Measurements from ENCODE around the gene ASB9.
"Not testable (repeated sequence)": the region's sequence is repeated elsewhere in the genome, so short reads cannot be mapped to it uniquely, and the experiment has no call there.

Gene ASB9

DNA sequence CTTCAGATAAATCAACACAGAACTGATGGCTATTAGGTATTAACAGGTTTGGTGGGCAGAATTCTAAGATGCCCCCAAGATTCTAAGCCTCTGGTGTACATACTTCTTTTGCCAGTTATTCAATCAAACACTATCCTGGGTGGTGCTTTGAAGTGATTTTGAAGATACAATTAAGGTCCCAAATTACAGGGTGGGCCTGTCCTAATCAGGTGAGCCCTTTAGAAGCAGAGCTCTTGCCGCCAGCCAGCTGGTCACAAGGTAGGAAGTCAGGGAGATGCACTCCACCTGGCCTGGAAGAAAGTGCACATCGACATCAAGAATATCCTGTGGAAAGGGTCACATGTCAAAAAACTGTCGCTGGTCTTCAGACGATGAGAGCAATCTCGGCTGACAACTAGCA lies 29.5 kb downstream of the ASB9 start:
- no peak for DNase-seq

DNA sequence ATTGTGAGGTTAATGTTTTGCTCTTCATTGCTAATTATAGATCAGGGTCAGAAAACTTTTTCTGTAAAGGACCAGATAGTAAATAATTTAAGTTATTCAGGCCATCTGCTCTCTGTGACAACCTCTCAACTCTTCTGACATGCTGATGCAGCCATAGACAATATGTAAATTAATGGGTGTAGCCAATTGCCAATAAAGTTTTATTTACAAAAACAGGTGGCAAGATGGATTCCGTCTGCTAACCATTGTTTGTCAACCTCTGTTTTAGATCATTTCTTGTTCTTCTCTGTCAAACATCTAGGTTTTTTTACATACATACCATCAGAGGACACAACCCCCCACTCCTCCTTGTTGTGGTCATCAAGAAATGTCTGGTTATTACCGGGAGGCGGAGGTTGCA lies 33.7 kb downstream of the ASB9 start:
- DNase-seq = no peak

DNA sequence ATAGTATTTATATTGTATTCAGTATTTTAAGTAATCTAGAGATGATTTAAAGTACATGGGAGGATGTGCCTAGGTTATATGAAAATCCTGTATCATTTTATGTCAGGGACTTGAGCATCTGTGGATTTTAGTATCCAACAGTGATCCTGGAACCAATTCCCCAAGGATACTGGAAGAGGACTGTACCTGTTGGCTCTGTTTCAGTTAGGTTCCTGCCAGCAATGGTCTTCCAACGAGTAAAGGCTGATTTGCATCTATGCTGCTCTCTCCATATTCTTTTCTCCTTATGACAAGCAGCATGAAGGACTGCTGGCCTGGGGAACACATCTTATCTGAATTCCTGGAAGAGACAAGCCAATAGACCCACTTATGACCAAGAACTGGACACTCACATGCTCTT lies 34.9 kb downstream of the ASB9 start:
- DNase-seq = no peak

DNA sequence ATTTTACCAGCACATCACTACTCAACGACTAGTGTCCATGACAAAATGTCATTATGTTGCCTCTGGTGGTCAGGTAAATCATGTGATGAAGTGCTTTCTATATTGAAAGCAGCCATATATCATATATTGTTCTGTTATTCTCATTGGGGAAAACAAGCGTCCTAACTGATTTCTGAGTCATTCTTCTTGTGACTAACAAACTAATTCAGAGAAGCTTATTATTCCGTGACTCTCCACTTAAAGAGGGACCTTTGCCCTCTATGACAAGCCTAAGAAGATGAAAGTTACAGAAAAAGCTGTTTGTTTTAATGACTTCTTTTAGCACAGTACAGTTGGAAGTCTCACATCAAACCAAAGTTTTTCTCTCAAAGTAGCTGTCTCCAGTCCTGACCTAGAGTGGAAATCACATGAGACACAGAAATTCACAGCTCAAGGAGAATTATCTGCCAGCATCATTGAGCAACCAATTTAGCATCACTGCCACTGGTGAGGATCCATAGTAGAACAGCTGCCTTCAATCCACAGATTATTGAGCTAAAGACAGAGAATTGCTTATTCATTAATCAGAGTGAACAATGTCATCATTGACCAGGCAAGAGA lies 36.4 kb downstream of the ASB9 start:
- no peak for DNase-seq

DNA sequence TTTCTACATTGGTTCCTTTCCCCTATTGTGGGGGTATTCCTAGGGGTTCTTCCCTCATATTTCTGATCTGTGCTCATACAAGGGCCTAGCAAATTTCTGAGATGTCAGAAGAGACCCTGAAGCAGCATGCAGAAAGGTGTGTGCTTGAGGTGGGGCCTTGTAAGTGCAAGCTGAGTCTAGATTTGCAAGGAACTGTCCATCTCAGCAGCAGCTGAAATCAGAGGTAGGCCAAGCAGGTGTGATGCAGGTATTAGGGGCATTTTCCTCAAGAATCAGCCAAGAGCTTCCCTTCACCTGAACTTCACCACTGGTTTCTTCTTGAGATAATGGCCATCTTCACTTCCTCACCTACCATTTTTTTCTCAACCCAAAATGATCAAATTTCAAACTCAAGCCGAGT lies 45.1 kb downstream of the ASB9 start:
- DNase-seq = no peak

DNA sequence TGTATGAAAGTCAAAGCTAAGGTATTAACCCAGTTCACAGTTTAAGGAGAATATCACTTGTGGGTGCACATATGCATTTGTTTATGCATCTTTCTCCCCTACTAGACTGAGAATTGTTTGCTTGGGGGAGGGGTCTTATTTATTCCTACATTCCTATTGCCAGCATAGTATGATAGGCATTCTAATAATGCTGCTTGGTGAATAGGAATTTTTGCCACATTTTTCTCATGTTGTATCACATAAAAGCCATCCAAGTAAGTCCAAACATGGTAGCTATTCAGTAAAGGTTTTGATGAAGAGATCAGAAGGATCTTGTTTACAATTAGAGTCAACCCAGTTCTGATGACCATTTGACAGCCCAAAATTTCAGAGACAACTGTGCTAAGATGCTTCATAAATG lies 48.6 kb downstream of the ASB9 start:
- DNase-seq = no peak

DNA sequence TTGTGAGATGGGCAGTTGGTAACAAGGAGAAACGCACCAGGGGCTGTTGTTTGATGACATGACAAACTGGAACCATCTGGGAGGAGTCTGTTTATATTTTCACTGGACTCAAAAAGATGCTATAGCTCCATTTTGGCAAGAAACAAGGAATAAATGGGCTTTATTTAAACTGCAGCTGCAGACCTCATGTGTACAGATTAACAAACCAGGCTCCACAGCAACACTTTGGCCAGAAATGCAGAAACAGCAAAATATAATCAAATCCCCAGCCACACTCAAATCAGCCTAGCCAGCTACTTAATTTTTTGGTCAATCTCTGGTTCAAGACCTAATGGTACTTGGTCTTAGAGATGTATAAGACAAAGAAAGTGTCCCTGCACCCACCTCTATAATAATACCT lies 52.7 kb downstream of the ASB9 start:
- no peak for DNase-seq

DNA sequence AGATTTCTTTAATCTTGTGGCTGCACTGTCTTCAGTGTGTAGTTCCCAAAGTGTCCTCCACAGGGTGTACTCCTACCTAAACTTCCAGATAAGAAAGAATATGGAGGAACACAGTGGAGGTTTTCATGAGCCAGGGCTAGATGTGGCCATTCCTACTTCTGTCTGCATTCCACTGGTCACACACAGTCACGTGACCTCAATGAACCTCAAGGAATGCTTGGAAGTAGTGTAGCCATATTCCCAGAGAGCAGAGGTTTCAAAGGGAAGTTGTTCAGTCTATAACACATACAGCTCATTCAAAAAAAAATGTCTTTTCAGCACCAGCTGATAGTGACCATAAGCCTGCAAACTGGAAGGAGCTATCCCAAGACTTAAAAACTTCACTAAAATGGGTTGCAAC lies 53.6 kb downstream of the ASB9 start:
- DNase-seq = no peak

DNA sequence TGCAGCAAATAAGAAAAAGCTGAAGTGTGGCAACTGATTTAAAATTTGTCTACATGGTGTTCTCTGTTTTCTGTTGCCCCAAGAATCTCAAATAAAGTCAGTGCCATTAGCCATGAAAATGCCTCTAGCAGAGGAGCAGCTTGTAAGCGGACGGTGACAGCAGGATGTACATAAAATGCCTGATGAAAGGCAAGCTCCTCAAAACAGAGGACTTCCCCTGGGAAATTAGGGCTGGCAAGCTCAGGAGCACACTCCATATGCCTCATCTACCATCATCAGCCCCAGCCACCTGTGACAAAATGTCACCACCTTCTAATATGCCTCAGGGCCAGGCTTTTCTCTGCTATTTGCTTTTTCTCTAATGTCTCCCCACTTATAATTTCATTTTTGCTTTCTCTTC lies 54.5 kb downstream of the ASB9 start:
- no peak for DNase-seq

DNA sequence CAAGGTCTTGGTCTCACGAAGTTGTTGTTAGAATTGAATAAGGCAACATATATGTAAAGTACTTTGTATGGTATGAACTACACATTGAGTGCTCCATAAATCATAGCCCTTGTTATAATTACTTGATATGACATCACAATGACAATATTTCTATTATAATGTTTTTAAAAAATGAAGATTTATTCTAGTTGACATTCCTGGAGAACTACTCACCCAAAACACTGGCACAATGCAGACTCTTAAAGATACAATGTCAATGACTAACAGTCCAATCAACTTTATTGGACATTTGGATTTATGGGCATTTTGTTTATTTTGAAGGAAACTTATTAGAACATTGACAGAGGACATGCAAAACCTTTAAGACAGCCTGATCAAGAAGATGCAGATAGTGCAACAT lies 55.3 kb downstream of the ASB9 start:
- no peak for DNase-seq

DNA sequence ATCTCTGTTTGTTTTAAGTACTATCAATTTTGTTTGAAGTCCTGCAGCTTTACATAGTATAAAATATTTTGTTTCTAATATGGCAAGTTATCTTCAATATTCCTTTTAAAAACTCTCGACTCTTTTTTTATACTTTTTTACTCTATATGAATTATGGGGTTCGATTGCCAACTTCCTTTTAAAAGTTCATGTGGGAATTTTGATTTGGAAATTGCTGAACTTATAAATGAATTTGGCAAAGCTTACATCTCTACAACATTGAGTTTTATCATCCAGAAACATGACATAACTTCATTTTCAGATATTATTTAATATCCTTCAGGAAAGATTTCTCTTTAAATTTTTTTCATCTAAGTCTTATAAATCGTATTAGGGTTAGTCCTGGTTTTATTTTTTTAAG lies 60.8 kb downstream of the ASB9 start:
- DNase-seq = no peak

DNA sequence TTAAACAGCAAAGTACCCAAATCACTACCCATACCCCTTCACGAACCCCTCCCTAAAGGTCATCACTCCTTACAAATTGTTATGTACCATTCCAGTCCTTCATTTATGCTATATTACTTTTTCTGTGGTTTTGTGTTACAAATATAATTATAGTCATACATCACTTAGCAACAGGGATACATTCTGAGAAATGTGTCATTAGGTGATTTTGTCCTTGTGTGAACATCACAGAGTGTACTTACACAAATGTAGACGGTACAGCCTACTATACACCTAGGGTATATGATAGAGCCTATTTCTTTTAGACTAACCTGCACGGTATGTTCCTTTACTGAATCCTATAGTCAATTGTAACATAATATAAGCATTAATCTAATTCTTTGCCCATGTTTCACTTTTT lies 61.9 kb downstream of the ASB9 start:
- DNase-seq = no peak

DNA sequence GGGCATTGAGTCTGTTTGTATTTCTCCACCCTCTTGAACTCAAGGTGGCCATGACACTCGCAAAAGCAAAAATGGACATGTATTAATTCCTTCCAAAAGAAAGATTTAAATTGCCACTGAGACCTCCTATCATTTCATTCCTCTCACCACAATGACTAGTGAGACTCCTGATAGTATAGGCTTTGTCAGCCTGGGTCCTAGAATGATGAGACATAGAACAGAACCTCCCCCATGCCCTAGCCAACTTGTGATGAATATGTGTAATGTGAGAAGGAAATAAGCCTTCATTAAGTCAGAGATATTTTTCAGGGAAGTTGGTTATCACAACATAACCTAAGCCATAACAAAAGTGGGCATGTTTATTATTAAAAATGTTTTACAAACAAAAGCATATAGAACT lies 62.5 kb downstream of the ASB9 start:
- DNase-seq = peak in 1 of 2 experiments; percentile 5

DNA sequence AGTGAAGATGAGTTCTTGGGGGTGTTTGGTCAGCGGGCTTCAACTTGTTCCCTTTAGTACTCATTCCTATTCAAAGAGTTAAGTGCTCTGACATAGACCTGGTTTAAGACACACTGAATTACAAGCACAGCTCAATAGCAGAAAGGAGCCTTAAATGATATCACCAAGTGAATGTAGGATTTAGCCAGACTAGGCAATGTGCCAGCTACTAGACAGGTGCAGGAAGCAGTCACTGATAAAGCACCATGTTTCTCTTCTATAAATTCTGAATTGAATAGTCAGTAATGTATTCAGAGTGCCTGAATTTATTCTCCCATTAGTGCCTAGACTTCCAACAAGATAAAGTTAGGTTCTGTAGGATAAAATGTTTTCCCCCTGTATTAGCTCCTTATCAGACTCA lies 63.6 kb downstream of the ASB9 start:
- DNase-seq = no peak

DNA sequence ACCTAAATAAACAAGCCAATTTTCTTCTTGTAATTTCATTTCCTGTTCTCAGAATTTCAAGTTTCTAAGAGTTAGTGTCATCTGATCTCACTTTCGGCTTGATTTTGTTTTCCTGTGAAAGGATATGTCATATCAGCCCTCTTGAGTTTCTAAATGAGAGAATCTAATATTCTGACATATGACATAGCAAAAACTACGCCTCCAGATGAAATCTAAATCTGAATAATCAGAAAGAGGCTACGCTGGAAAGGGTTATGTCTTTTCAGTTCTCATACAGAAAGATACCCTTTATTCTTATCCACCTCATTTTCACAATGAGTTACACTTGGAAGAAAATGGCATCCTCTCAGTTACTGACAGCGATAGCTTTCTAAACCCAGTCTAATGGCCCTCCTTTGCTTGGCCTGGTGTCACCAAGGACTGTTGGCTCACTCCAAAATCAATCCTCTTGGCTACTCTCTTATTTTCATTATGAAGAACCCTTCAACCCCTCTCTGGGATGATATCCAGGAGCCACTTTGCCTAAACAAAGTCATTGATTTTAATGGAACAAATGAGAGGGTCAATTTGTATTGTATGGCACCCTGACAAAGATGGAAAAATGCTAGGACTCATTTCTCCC lies 65.6 kb downstream of the ASB9 start:
- DNase-seq = no peak

DNA sequence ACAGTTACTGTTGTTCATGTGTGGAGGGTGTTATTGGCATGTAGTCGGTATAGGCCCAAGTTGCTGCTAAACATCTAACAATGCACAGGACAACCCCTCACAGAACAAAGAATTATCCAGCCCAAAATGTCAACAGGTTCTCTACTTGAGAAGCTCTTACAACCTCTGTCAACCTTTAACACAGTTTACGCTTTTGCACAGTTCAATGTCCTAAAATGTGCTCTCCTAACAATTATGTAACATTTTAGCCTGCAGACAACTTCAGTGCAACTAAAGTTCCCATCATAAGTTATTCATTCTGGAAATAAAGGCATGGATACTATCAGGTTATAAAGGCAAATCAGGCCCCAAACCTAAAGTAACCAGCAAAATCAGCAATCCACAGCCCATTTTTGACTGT lies 66.2 kb downstream of the ASB9 start:
- DNase-seq = no peak

DNA sequence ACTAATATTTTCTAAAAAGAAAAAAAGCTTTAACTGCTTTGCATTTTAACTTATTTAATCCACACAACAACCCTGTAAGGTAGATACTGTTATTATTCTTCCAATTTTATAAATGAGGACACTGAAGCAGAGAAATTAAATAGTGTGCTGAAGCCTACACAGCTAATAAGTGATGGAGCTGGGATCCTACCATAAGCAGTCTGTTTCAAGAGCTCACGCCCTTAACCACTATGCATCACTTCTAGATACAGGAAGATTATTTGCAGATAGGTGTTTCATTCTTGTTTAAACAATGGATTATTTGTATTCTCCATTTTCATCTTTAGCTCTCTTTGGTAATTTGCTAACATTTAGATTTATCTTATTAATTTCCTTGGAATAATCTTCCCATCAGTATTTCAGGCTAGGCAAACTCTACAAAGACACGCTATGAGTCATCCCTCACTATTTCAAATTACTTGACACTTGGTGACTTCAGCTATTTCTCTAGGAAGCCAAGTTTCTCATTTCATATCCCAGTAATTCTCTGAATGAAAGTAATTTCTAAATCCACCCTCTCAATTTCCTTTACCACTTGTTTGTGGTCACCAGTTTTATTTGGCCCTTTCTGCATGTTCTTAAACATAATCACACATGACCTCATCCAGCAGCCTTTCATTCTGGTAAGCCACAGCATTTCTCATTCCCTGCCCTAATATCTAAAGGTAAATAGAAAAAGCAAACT lies 67.3 kb downstream of the ASB9 start:
- DNase-seq = no peak

DNA sequence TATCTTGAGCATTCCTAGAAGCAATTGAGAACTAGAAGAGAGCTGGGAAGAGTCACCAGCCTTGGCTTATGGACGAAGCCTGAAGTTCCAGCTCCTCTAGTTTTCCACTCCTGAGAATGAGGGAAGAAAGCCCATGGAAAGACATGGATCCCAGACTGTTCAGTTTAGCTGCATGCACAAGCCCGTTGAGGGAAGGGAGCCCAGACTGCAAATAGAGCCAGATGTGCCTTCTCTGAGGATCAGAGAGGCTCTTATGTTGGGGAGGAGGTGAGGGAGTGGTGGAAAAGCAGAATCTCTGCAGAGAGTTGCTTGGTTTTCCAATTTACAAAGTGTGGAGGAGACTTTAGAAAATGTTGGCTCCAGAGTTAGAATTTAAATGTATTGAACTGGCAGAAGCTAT lies 69.0 kb downstream of the ASB9 start:
- DNase-seq = no peak

DNA sequence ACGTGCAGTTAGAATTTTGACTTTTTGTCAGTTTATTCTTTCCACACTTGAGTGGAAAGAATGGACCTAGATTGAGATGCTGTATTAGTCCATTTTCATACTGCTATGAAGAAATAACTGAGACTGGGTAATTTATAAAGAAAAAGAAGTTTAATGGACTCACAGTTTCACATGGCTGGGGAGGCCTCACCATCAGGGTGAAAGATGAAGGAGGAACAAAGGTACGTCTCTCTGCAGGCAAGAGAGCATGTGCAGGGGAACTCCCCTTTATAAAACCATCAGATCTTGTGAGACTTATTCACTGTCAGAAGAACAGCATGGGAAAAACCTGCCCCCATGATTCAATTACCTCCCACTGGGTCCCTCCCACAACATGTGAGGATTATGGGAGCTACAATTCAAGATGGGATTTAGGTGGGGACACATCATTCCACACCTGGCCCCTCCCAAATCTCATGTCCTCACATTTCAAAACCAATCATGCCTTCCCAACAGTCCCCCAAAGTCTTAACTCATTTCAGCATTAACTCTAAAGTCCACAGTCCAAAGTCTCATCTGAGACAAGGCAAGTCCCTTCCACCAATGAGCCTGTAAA lies 71.2 kb downstream of the ASB9 start:
- DNase-seq = not testable (repeated sequence)

DNA sequence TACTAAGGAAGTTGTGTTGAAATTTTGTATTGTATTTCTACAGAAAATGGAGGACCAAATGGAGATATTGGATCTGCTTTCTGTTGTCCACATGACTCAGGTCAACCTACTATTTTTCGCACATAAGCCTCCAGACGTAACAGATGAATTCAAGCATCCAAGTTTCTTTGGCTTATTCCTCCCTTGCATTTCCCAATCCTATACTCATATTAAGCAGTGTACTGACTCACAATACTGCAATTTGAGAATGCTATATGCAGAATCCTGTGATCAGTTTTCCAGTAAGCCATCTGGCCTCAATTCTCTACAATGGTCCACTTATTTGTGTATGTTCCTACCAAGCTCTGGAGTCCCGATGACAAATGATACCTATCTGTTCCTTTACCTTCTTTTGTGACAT lies 75.7 kb downstream of the ASB9 start:
- no peak for DNase-seq

Measured in activated CD4-positive, alpha-beta T cell treated with anti-CD3 and anti-CD28 coated beads, Interleukin-2, amount 50 U/mL, for 48 hours (primary cell).